ENCODE data around the gene CCDC9.
"Not testable (repeated sequence)": the region's sequence is repeated elsewhere in the genome, so short reads cannot be mapped to it uniquely, and the experiment has no call there.

CCDC9 gene

DNA sequence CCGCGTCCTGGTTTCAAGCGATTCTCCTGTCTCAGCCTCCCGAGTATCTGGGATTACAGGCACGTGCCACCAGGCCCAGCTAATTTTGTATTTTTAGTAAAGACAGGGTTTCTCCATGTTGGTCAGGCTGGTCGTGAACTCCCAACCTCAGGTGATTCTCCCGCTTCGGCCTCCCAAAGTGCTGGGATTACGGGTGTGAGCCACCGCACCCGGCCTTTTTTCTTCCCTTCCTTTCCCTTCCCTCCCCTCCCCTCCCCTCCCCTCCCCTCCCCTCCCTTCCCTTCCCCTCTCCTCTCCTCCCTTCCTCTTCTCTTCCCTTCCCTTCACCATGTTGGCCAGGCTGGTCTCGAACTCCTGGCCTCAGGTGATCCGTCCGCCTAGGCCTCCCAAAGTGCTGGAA is 44.5 kb downstream of the CCDC9 start:
- not testable (repeated sequence) for DNase-seq (ENCODE audit: low spot score)

DNA sequence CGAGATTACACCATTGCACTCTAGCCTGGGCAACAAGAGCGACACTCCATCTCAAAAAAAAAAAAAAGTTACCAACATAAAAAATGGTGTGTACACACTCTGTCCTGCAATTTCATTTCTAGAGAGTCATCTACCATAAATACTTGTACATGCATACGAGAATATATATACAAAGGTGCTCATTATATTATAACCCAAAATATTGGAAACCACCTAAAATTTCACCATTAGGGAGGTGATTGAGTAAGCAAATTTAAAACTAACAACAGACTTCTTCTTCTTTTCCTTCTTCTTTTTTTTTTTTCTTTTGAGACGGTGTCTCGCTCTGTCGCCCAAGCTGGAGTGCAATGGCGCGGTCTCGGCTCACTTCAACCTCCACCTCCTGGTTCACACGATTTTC is 45.9 kb downstream of the CCDC9 start:
- no peak for DNase-seq (ENCODE audit: low spot score)

DNA sequence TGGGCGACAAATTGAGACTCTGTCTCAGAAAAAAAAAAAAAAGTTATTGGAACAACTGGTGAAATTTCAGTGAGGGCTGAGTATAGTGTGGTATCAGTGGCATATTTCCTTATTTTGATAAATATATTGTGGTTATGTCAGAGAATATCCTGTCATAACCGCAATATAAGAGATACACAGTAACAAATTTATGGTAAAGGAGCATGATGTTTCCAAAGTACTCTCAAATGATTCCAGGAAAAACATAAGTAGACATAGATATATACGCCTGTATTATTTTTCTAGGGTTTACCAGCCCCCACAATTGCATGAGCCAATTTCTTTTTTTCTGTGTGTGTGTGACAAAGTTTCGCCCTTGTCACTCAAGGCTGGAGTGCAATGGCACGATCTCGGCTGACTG is 47.6 kb downstream of the CCDC9 start:
- DNase-seq (ENCODE audit: low spot score) = no peak

DNA sequence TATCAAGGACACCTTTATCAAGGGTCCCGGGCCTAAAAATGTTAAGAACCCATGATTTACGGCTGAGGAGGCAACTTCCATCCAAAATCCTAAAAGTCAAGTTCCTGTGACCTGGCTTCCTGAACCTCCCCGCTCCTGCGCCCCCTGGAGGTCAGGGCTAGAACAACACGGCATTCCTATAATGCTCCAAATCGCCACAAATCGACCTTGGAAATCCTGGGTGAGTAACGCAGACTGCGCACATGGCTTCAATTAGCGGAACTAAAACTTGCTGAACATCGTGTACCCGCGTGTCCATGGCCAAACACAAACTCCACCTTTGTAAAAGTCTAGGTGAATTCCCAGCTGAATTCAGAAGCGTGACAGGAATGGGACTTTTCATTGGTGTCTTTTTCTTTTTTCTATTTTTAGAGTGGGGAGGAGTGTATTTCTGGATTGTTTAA is 49.0 kb downstream of the CCDC9 start:
- DNase-seq (ENCODE audit: low spot score) = peak; percentile 59

DNA sequence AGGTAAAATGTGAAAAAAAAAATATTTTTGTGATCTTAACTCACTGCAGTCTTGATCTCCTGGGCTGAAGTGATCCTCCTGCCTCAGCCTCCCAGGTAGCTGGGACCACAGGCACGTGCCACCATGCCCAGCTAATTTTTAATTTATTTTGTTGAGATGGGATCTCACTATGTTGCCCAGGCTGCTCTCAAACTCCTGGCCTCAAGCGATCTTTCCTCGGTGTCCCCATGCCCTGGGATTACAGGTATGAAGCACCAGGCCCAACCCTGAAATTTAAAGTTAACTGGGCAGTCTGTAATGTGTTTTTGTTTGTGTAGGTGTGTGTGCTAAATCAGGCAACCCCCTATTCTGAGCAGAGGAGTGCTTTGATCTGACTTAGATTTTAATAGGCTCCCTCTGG is 50.0 kb downstream of the CCDC9 start:
- no peak for DNase-seq (ENCODE audit: low spot score)

DNA sequence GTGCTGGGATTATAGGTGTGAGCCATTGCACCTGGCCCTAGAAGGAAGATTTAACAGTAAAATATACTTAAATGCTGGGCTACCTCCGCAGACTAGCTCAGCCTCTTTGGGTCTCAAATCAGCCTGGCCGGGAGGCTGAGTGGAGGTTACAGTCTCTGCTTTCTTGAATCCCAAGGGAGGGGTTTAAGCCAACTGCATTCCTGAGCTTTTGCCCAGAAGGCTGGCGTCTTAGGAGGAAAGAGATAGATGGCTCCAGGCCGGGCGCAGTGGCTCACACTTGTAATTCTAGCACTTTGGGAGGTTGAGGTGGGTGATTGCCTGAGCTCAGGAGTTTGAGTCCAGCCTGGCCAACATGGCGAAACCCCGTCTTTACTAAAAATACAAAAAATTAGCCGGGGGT is 52.7 kb downstream of the CCDC9 start:
- no peak for DNase-seq (ENCODE audit: low spot score)

DNA sequence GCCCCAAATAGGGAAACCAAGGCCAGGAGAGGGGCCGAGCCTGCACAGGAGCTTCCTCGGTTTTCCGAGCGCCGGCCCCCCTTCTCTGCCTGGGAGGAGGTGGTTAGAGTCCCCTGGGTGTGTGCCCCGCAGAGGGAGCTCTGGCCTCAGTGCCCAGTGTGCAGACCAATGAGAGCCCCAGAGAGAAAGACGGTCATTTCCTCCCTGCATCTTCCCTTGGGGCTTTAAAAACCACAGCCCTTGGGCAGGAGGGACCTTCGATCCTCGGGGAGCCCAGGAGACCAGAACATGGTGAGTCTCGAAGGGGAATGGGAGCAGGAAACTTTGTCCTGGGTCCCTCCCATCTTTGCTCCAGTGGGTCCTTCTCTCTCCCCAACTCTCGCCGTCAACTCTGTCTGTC is 53.3 kb downstream of the CCDC9 start, which contains the start of gene C5AR1:
Gene C5AR1, plus strand, starts transcription at position 254 of the 400 bp plus-strand sequence. Its CDS starts 35 bp downstream, at position 289.
- DNase-seq (ENCODE audit: low spot score) = no peak

DNA sequence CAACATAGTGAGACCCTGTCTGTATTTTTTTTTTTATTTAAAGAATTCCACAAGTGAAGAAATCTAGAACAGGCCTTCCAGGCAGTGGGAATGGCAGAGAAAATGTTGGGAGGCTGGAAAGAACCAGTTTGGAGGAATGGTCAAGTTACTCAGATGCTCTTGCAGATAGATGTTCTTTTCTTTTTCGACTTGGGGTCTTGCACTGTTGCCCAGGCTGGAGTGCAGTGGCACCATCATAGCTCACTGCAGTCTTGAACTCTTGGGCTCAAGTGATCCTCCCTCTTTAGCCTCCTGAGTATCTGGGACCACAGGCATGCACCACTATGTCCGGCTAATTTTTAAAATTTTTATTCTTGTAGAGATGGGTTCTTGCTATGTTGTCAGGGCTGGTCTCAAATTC is 54.0 kb downstream of the CCDC9 start:
- DNase-seq (ENCODE audit: low spot score) = no peak

DNA sequence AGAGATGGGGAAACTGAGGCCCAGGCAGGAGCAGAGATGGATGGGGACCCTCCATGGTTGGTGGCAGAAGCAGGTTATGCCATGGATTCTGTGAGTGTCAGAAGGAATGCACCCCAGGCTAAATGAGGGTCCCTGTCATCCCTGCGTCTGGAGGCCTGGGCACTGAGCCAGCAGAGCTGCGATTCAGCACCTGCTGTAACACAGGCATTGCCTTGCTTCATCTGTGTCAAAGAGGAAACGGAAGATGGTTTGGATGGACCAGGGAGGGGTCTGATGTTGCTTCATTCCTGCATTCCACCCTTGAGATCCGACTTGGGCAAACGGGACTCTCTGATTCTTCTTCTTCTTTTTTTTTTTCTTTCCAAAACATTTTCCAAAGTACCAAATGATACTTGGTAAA is 54.5 kb downstream of the CCDC9 start:
- DNase-seq (ENCODE audit: low spot score) = no peak

DNA sequence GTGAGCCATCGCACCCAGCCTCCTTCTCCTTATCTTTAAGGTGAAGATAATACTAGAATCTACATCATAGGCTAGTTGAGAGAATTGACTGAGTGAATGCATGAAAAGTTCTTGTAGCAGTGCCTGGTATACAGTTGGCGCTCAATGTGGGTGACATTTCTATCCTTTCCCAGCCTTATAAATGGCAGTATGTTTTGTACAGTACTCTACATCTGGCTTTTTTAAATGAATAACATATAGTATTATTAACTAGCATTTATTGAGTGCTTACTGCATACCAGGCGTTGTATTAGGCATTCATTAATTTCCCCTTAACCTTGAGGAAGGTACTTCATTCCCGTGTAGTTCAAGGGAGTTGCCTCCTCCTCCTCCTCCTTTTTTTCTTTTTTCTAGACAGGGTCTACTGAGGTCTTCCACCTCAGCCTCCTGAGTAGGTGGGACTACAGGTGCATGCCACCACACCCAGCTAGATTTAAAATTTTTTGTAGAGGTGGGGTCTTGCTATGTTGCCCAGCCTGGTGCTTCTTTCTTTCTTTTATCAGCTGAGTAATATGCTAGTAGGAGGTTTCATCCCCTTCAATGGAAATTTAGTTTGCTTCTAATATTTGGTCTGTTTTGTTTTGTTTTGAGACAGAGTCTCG is 56.2 kb downstream of the CCDC9 start:
- DNase-seq (ENCODE audit: low spot score) = no peak

DNA sequence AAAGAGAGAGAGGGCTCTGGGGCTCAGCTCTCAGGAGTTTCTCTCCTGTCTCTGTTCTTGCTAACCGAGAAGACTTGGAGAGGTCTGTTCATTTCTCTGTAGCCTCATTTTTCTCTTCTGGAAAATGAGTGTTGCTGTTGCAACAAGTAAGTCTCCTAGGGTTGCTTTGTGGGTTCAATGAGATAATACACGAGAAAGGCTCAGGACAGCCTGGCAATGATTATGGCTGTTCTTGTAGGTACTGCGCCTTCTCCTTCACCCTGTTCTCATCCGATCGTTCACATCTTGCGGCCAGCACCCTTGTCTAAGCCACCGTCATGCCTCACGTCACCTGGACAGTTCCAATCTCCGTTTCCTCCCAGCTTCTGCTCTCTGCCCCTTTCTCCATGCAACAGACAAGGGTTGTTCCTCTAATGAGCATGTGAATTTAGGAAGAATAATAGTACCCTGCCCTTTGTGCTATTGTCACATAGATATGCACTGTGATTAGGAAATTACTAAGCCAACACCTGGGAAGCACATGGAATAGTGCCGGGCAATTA is 57.5 kb downstream of the CCDC9 start:
- DNase-seq (ENCODE audit: low spot score) = no peak

DNA sequence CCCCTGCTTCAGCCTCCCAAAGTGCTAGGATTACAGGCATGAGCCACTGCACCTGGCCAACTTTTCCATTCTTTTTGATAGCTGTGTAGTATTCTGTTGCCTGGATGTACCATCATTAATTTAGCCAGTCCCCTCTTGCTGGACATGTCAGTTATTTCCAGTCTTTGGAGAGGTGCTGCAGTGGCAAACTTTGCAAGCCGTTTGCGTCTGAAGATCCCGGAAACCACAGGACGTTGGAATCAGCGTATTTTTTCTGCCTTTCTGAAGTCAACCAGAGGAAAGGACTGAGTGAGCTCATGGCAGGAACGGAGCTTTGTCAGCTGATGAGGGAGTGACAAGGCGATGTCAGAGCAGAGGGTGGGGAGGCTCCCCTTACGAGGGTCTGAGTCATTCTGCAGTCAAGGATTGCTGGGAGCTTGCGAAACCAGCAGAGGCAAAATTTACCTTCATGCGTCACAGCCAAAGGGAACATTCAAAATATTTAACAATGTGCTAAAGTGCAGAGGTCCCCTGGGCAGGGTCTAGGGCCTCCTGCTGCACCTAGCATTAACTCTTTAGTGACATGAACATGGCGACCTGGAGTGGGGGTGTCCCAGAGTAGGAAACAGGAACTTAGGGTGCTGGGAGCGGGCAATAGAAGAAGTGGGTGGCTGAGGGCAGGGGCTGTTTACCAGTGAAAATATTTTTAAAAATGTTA is 58.9 kb downstream of the CCDC9 start:
- no peak for DNase-seq (ENCODE audit: low spot score)

DNA sequence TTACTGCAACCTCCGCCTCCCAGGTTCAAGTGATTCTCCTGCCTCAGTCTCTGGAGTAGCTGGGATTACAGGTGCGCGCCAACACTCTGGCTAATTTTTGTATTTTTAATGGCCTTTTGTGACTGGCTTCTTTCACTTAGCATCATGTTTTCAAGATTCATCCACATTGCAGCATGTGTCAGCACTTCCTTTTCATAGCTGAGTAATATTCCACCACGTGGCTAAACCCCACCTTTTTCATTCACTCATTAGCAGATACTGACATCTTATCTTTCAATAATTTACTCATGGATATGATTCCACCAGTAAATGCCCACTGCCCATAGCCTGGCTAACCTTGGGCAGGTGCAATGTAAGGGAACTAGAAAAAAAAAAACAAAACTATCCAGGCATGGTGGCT is 60.2 kb downstream of the CCDC9 start:
- DNase-seq (ENCODE audit: low spot score) = no peak

DNA sequence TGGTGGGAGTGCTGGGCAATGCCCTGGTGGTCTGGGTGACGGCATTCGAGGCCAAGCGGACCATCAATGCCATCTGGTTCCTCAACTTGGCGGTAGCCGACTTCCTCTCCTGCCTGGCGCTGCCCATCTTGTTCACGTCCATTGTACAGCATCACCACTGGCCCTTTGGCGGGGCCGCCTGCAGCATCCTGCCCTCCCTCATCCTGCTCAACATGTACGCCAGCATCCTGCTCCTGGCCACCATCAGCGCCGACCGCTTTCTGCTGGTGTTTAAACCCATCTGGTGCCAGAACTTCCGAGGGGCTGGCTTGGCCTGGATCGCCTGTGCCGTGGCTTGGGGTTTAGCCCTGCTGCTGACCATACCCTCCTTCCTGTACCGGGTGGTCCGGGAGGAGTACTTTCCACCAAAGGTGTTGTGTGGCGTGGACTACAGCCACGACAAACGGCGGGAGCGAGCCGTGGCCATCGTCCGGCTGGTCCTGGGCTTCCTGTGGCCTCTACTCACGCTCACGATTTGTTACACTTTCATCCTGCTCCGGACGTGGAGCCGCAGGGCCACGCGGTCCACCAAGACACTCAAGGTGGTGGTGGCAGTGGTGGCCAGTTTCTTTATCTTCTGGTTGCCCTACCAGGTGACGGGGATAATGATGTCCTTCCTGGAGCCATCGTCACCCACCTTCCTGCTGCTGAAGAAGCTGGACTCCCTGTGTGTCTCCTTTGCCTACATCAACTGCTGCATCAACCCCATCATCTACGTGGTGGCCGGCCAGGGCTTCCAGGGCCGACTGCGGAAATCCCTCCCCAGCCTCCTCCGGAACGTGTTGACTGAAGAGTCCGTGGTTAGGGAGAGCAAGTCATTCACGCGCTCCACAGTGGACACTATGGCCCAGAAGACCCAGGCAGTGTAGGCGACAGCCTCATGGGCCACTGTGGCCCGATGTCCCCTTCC is 63.9 kb downstream of the CCDC9 start:
- DNase-seq (ENCODE audit: low spot score) = no peak
